ENCODE results near the gene GFY.

GFY gene

DNA sequence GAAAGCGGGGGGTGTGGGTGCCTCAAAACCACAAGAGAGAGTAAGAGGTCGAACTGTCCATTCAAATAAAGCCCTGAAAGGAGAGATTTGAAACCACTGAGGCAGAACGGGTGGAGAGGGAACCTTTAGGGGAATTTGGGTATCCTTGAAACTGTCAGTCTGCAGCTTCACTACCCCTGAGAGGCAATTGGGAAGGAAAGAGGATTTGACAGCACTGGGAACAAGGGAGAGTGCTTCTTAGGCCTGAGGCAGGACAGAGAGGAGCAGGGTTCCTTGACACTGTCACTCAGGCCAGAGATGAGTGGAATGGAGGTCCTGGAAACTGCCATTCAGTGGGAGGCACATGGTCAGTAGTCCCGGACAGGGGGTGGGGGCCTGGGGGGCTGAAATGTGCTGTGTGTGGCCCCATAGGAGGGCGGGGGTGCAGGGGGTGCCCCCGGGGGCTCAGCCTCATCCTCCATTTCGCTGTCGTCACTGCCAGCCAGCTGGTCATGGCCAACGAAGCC, 5.0 kb downstream of the GFY start:
- no peak for DNase-seq (ENCODE audit: low spot score)
- TF ChIP-seq CTCF (IDR thresholded peaks at IDR 0.05; ENCODE audit: extremely low read depth, missing control alignments): no peak

- no peak for DNase-seq (ENCODE audit: low spot score)
- peak; percentile 32 for TF ChIP-seq CTCF (IDR thresholded peaks at IDR 0.05; ENCODE audit: extremely low read depth, missing control alignments)
Observed at GRCh38 chr19:49430678-49431329, 5.6 kb downstream of the GFY start.

DNA sequence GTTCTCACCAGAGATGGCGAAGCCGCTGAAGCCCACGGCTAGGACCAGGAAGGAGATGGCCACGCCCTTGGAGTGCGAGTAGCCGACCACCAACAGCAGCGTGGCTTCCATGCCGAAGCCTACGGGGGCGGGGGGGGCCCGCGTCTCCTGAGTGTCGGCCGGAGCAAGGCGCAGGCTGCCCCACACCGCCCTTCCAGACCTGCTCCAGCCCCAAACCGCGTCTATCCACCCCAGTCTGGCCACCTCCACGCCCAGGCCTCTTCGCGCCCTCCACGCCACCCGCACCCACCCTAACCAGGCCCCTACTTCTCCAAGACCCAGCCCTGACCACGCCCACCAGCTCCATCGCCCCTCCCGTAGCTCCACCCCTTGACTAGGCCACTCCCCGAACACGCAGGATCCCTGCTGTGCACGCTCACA, 6.2 kb downstream of the GFY start:
- no peak for TF ChIP-seq CTCF (IDR thresholded peaks at IDR 0.05; ENCODE audit: extremely low read depth, missing control alignments)

DNA sequence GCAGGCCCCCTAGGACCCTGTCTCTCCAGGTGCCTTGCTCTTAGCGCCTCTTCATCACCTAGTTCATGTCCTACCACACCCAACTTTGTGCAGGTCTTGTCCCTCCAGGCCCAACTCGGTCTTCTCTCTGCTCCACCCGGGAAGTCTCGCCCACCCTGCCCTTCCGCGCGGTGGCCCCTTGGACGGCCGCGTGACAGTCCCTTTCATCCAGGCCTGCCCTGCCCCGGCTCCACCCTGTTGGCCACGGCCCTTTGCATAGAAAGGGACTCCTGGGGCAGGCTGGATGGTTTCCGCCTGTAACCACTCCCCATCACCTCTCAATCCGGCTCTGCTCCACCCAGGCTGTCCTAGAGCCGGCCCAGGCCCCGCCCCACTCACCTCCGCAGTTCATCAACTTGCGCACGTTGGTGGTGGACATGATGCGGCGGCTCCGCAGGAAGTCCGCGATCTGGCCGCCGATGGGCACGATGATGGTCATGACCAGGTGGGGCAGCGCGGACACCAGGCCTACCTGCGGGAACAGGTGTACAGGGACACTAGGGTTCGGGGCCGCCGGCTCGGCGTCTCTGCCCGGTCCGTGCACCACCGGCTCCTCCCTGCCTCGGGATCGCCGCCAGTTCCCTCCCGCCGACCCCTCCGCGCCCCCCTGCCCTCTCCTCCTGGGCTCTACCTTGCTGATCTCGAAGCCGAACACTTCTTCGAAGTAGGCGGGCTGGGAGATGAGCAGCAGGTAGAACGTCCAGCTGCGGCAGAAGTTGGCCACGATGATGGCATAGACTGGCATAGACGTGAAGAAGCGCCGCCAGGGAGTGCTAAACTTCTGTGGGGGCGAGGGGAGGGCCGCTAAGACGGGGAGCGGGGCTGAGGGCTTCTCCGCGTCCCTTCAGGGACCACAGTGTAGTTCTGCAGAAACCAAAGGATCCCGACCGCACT, 7.2 kb downstream of the GFY start:
- no peak for TF ChIP-seq CTCF (IDR thresholded peaks at IDR 0.05; ENCODE audit: extremely low read depth, missing control alignments)
- no peak for DNase-seq (ENCODE audit: low spot score)

More for the DNA sequence above, 6.2 kb downstream of the GFY start:
- DNase-seq (ENCODE audit: low spot score): no peak

- no peak for TF ChIP-seq CTCF (IDR thresholded peaks at IDR 0.05; ENCODE audit: extremely low read depth, missing control alignments)
- no peak for DNase-seq (ENCODE audit: low spot score)
Observed at GRCh38 chr19:49433240-49433901, 8.2 kb downstream of the GFY start.

DNA sequence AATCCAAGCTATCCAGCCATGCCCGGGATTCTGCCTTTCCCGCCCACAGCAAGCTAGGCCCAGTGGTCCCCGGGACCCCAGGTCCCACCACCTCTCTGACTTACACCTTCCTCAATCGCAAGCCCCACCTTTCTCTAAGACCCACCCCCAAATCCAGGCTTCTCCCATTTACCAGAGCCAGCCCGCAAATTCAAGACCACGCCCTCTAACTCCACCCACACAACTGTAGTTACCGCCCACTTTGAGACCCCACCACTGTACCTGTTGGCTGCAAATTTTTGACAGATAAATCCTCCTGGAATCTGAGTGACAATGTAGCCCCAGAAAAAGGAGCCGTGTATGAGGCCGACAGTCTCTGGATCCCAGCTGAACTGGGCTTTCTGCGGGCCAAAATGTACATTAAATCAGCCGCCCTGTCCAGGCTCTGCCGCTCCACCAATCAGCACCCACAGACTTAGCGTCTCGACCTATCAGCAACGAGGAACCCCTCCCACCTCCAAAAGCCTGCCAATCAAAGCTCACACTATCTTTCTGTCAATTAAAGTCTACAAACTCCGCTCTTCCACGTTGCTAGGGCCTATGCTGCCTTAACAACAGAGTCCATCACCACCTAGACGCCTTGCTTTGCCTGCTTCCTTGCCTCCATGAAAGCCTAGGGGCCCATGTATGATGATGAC, 9.9 kb downstream of the GFY start:
- no peak for TF ChIP-seq CTCF (IDR thresholded peaks at IDR 0.05; ENCODE audit: extremely low read depth, missing control alignments)
- no peak for DNase-seq (ENCODE audit: low spot score)
